ENCODE measurements around the gene ULK1. TPM values are rescaled to one million over a fixed set of nuclear protein-coding genes. Genes with fewer than 3 reads are reported as not detected.

Gene ULK1
- polyA plus RNA-seq, 1 donor from 2014 or later: 19.0 TPM

Small RNA genes within 50 kb of the gene (small RNA-seq; reads per million reads assigned to genes)
- 0 reads per million in 3 experiments for gene AC131009.3

Other genes starting within 250 kb of the ULK1 start
- gene SFSWAP, start 183.5 kb upstream of the ULK1 start, polyA plus RNA-seq: 49.5 and 56.6 TPM in 2 replicates
- gene MMP17, start 66.2 kb upstream of the ULK1 start, polyA plus RNA-seq: 79.0 and 93.5 TPM in 2 replicates
- gene PUS1, start 34.7 kb downstream of the ULK1 start, polyA plus RNA-seq: 14.3 and 20.0 TPM in 2 replicates
- 19.4 and 21.0 TPM in 2 replicates for gene EP400, start 55.3 kb downstream of the ULK1 start, polyA plus RNA-seq
- 17.6 and 22.8 TPM in 2 replicates for gene DDX51, start 249.7 kb downstream of the ULK1 start, polyA plus RNA-seq
- 21.6 and 26.9 TPM in 2 replicates for gene NOC4L, start 249.8 kb downstream of the ULK1 start, polyA plus RNA-seq